ENCODE measurements around the gene COL6A3. TPM values are rescaled to one million over a fixed set of nuclear protein-coding genes. Genes with fewer than 3 reads are reported as not detected.

The COL6A3 gene
- total and polyA plus RNA-seq, 2 of the 13 experiments (the other 11 are each of a cell fraction or from before 2014, with no cell fraction given): 0.03 TPM; not detected in 1

DNA sequence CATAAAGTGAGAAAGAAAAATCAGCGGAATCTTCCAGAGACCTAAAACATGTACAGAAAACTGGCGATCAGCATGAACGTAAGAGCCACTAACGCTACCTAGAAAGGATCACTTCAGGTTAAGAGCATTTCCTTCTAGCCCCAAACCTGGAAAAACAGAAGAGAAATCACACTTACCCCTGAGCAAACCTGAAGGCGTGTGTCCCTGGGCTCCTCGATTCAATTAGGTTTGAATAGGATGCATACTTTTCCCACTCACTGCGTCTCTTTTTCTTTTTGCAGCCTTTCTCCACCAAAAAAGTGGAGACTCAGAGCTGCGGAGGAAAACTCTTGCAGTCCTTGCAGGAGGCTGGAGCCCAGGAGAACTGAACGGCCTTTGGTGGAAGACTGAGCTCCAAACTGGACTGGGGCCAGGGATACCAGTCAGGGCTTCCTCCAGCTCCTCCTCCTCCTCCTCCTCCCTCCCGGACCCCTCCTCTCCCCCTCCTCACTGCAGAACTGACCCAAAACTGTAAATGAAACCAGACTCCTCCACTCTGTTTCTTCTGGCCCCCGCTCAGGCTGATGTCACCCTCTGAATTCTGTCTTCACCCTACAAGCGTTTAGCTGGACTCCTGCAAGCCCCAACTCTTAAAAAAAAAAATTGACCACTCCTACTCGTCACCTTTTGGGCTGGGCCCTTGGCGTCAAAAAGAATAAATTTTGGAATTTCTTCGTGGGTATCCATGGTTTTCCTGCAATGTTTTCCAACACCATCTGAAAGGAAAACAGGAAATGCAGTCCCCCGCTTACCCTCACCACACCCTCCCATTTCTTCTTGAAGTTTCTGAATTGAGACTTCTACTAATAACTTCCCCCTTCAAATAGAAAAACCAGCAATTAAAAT is at the start of gene COL6A3 (continued):
- TF ChIP-seq, protein P1, sequence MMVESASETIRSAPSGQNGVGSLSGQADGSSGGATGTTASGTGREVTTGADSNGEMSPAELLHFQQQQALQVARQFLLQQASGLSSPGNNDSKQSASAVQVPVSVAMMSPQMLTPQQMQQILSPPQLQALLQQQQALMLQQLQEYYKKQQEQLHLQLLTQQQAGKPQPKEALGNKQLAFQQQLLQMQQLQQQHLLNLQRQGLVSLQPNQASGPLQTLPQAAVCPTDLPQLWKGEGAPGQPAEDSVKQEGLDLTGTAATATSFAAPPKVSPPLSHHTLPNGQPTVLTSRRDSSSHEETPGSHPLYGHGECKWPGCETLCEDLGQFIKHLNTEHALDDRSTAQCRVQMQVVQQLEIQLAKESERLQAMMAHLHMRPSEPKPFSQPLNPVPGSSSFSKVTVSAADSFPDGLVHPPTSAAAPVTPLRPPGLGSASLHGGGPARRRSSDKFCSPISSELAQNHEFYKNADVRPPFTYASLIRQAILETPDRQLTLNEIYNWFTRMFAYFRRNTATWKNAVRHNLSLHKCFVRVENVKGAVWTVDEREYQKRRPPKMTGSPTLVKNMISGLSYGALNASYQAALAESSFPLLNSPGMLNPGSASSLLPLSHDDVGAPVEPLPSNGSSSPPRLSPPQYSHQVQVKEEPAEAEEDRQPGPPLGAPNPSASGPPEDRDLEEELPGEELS (CRISPR knock-in tag; IDR thresholded peaks at IDR 0.05): no peak
- TF ChIP-seq ZNF232 (CRISPR knock-in tag; IDR thresholded peaks at IDR 0.05; ENCODE audit: borderline replicate concordance) (no peak), FOXM1 (CRISPR knock-in tag; IDR thresholded peaks at IDR 0.05) (no peak), TP53 (CRISPR knock-in tag; conservative IDR thresholded peaks at IDR 0.05) (no peak), AGO2 (optimal IDR thresholded peaks at IDR 0.05; ENCODE audit: low read depth, low read length) (no peak), MIXL1 (CRISPR knock-in tag; IDR thresholded peaks at IDR 0.05) (no peak), CENPT (CRISPR knock-in tag; IDR thresholded peaks at IDR 0.05; ENCODE audit: low read depth) (no peak), ZNF891 (CRISPR knock-in tag; IDR thresholded peaks at IDR 0.05) (no peak), SNAPC4 (CRISPR knock-in tag; IDR thresholded peaks at IDR 0.05) (no peak), HDAC1 (CRISPR knock-in tag; IDR thresholded peaks at IDR 0.05) (no peak), SRSF9 (IDR thresholded peaks at IDR 0.05; ENCODE audit: borderline replicate concordance, insufficient read depth, low read depth, low read length, poor library complexity, severe bottlenecking) (no peak), ARNTL (CRISPR knock-in tag; IDR thresholded peaks at IDR 0.05) (no peak), ELF3 (CRISPR knock-in tag; IDR thresholded peaks at IDR 0.05) (no peak), RBM22 (optimal IDR thresholded peaks at IDR 0.05; ENCODE audit: low read length) (no peak), NAIF1 (CRISPR knock-in tag; IDR thresholded peaks at IDR 0.05; ENCODE audit: borderline replicate concordance) (no peak)
- TF ChIP-seq, protein P2, sequence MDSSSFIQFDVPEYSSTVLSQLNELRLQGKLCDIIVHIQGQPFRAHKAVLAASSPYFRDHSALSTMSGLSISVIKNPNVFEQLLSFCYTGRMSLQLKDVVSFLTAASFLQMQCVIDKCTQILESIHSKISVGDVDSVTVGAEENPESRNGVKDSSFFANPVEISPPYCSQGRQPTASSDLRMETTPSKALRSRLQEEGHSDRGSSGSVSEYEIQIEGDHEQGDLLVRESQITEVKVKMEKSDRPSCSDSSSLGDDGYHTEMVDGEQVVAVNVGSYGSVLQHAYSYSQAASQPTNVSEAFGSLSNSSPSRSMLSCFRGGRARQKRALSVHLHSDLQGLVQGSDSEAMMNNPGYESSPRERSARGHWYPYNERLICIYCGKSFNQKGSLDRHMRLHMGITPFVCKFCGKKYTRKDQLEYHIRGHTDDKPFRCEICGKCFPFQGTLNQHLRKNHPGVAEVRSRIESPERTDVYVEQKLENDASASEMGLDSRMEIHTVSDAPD (CRISPR knock-in tag; IDR thresholded peaks at IDR 0.05): no peak

All from HepG2 (cell line).